Measurements from ENCODE around the gene UBTD1.
A peak's percentile ranks its signal among the peaks of the same experiment; 100 is the strongest.

Gene UBTD1

GRCh38 chr10:97570789-97571471 lies 72.2 kb downstream of the UBTD1 start:
- Histone ChIP-seq H3K4me1 (ENCODE audit: insufficient read depth, poor library complexity, severe bottlenecking) (peaks cover 53% of the 10 kb centered on the region), H3K4me3 (ENCODE audit: severe bottlenecking) (no peak overlapping the region), H3K27ac (ENCODE audit: poor library complexity, severe bottlenecking) (peak overlapping the region; percentile 99), H3K36me3 (ENCODE audit: low read depth) (no peaks in the 10 kb centered on the region), H3K9me3 (ENCODE audit: severe bottlenecking) (no peaks in the 10 kb centered on the region), H3K27me3 (ENCODE audit: insufficient read depth, poor library complexity, severe bottlenecking) (no peaks in the 10 kb centered on the region)
- TF ChIP-seq CTCF (IDR thresholded peaks at IDR 0.05; ENCODE audit: poor library complexity, severe bottlenecking): no peak
- no peak for ATAC-seq (ENCODE audit: low read depth)
- no peak for DNase-seq (ENCODE audit: low spot score)

- Histone ChIP-seq H3K27me3 (ENCODE audit: insufficient read depth, poor library complexity, severe bottlenecking) (no peaks in the 10 kb centered on the region), H3K36me3 (ENCODE audit: low read depth) (no peaks in the 10 kb centered on the region), H3K4me3 (ENCODE audit: severe bottlenecking) (no peak overlapping the region), H3K4me1 (ENCODE audit: insufficient read depth, poor library complexity, severe bottlenecking) (peaks cover 48% of the 10 kb centered on the region), H3K27ac (ENCODE audit: poor library complexity, severe bottlenecking) (peak overlapping the region; percentile 99), H3K9me3 (ENCODE audit: severe bottlenecking) (no peaks in the 10 kb centered on the region)
- no peak for TF ChIP-seq CTCF (IDR thresholded peaks at IDR 0.05; ENCODE audit: poor library complexity, severe bottlenecking)
- DNase-seq (ENCODE audit: low spot score): peak; percentile 93
- peak; percentile 85 for ATAC-seq (ENCODE audit: low read depth)
Observed at GRCh38 chr10:97571622-97572021, 72.9 kb downstream of the UBTD1 start.

- Histone ChIP-seq H3K27me3 (ENCODE audit: insufficient read depth, poor library complexity, severe bottlenecking) (no peaks in the 10 kb centered on the region), H3K9me3 (ENCODE audit: severe bottlenecking) (no peaks in the 10 kb centered on the region), H3K4me1 (ENCODE audit: insufficient read depth, poor library complexity, severe bottlenecking) (peaks cover 47% of the 10 kb centered on the region), H3K4me3 (ENCODE audit: severe bottlenecking) (no peak within 1 kb of the TSS), H3K36me3 (ENCODE audit: low read depth) (no peaks in the 10 kb centered on the region), H3K27ac (ENCODE audit: poor library complexity, severe bottlenecking) (peak within 1 kb of the TSS; percentile 99)
- ATAC-seq (ENCODE audit: low read depth) (peak; percentile 47), DNase-seq (ENCODE audit: low spot score) (no peak)
- peak; percentile 94 for TF ChIP-seq CTCF (IDR thresholded peaks at IDR 0.05; ENCODE audit: poor library complexity, severe bottlenecking)
Observed at GRCh38 chr10:97572214-97572989, 73.7 kb downstream of the UBTD1 start, which contains the start of gene ANKRD2. Gene ANKRD2, plus strand, starts transcription at chr10:97572779. Its CDS starts 10 bp downstream, at chr10:97572789.

- DNase-seq (ENCODE audit: low spot score) (no peak), ATAC-seq (ENCODE audit: low read depth) (no peak)
- H3K9me3 ChIP-seq (ENCODE audit: severe bottlenecking): no peaks in the 10 kb centered on the region
- no peak for TF ChIP-seq CTCF (IDR thresholded peaks at IDR 0.05; ENCODE audit: poor library complexity, severe bottlenecking)
- no peaks in the 10 kb centered on the region for H3K36me3 ChIP-seq (ENCODE audit: low read depth)
- no peak overlapping the region for H3K4me3 ChIP-seq (ENCODE audit: severe bottlenecking)
- H3K4me1 ChIP-seq (ENCODE audit: insufficient read depth, poor library complexity, severe bottlenecking): peaks cover 47% of the 10 kb centered on the region
- peak overlapping the region; percentile 99 for H3K27ac ChIP-seq (ENCODE audit: poor library complexity, severe bottlenecking)
- H3K27me3 ChIP-seq (ENCODE audit: insufficient read depth, poor library complexity, severe bottlenecking): no peaks in the 10 kb centered on the region
Observed at GRCh38 chr10:97573021-97573420, 74.3 kb downstream of the UBTD1 start.

Measured in RWPE2 (cell line).